CD4-positive, alpha-beta T cell treated with Interleukin-1 beta for 1 hour (primary cell): Measurements from ENCODE around the gene LAMA1.
"Not testable (repeated sequence)": the region's sequence is repeated elsewhere in the genome, so short reads cannot be mapped to it uniquely, and the experiment has no call there.

ENCODE experiments used
- DNase-seq, 2 donors: peaks; one replicate each; pipeline ENCODE4 v3.0.0-alpha.2; 2020 to 2022

LAMA1 gene

GRCh38 chr18:7117390-7118355, at the start of gene LAMA1:
LAMA1 (minus strand) TSS chr18:7117797; CDS start chr18:7117720, 77 bp downstream.
- DNase-seq = no peak

- no peak for DNase-seq
Measured at GRCh38 chr18:7165846-7166393, 48.3 kb upstream of the LAMA1 start.

- DNase-seq = no peak
Measured at GRCh38 chr18:7164323-7165004, 46.9 kb upstream of the LAMA1 start.

GRCh38 chr18:7158216-7158615, 40.6 kb upstream of the LAMA1 start:
- no peak for DNase-seq

- DNase-seq = no peak
Measured at GRCh38 chr18:7157760-7158159, 40.2 kb upstream of the LAMA1 start.

GRCh38 chr18:7155887-7156286, 38.3 kb upstream of the LAMA1 start:
- no peak for DNase-seq

GRCh38 chr18:7155092-7155491, 37.5 kb upstream of the LAMA1 start:
- no peak for DNase-seq

- no peak for DNase-seq
Measured at GRCh38 chr18:7152440-7152839, 34.8 kb upstream of the LAMA1 start.

GRCh38 chr18:7147399-7147798, 29.8 kb upstream of the LAMA1 start:
- DNase-seq = no peak

- no peak for DNase-seq
Measured at GRCh38 chr18:7146067-7146466, 28.5 kb upstream of the LAMA1 start.

- not testable (repeated sequence) for DNase-seq
Measured at GRCh38 chr18:7144921-7145320, 27.3 kb upstream of the LAMA1 start.

- no peak for DNase-seq
Measured at GRCh38 chr18:7141287-7141686, 23.7 kb upstream of the LAMA1 start.

- no peak for DNase-seq
Measured at GRCh38 chr18:7139409-7139808, 21.8 kb upstream of the LAMA1 start.

- no peak for DNase-seq
Measured at GRCh38 chr18:7133181-7133580, 15.6 kb upstream of the LAMA1 start.

GRCh38 chr18:7132356-7133150, 15.0 kb upstream of the LAMA1 start:
- no peak for DNase-seq

GRCh38 chr18:7122376-7122775, 4.8 kb upstream of the LAMA1 start:
- no peak for DNase-seq

GRCh38 chr18:7116792-7117389, 706 bp downstream of the LAMA1 start:
- DNase-seq = no peak

GRCh38 chr18:7116001-7116730, 1.4 kb downstream of the LAMA1 start:
- no peak for DNase-seq

- no peak for DNase-seq
Measured at GRCh38 chr18:7112936-7113335, 4.7 kb downstream of the LAMA1 start.

- no peak for DNase-seq
Measured at GRCh38 chr18:7111134-7111533, 6.5 kb downstream of the LAMA1 start.

GRCh38 chr18:7105943-7106342, 11.7 kb downstream of the LAMA1 start:
- DNase-seq = no peak

GRCh38 chr18:7105268-7105667, 12.3 kb downstream of the LAMA1 start:
- no peak for DNase-seq
